Sigmoid colon (tissue), 7 donors: ENCODE measurements around the gene RASGRP3. TPM values are rescaled to one million over a fixed set of nuclear protein-coding genes. Genes with fewer than 3 reads are reported as not detected.

Source experiments
- DNase-seq: peaks from one replicate; pipeline ENCODE4 v3.0.0-alpha.2; 2019
- H3K27ac ChIP-seq, 4 donors: fragments of 200-600 bp; sonication (generic); one replicate each; pipeline ENCODE4 v1.5.1; 2016 to 2019; ENCODE audit warnings: mild to moderate bottlenecking in 1 of 4
- H3K27me3 ChIP-seq, 3 donors: fragments of 200-600 bp; sonication (generic); one replicate each; pipeline ENCODE4 v1.5.1; 2019; ENCODE audit warnings: mild to moderate bottlenecking in 1 of 3
- H3K36me3 ChIP-seq, 4 donors: fragments of 200-600 bp; sonication (generic); one replicate each; pipeline ENCODE4 v1.5.1; 2016 to 2019
- H3K4me1 ChIP-seq, 4 donors: fragments of 200-600 bp; sonication (generic); one replicate each; pipeline ENCODE4 v1.5.1; 2017 to 2019
- H3K4me3 ChIP-seq, 4 donors: fragments of 200-600 bp; sonication (generic); one replicate each; pipeline ENCODE4 v1.5.1; 2017 to 2019; ENCODE audit warnings: mild to moderate bottlenecking in 2 of 4, moderate library complexity in 1 of 4
- H3K9me3 ChIP-seq, 4 donors: fragments of 200-600 bp in 3 of 4; sonication (generic) in 3 of 4; one replicate each; pipeline versions ENCODE4 v1.5.1 to v1.6.1; 2013 to 2019
- EP300 ChIP-seq, 4 donors: sonication (generic); formaldehyde crosslinking; IDR thresholded peaks; one replicate each; pipeline ENCODE4 v1.6.1; 2017; ENCODE audit warnings: antibody characterized with exemption in 4 of 4
- POLR2A ChIP-seq, 2 donors: fragments of 450-650 bp; IDR thresholded peaks; one replicate each; pipeline ENCODE4 v1.6.1; 2016; ENCODE audit warnings: antibody characterized with exemption in 2 of 2, mild to moderate bottlenecking in 2 of 2, moderate library complexity in 2 of 2
- POLR2AphosphoS5 ChIP-seq, 4 donors: sonication (generic); formaldehyde crosslinking; IDR thresholded peaks; one replicate each; pipeline ENCODE4 v1.6.1; 2017; ENCODE audit warnings: antibody characterized with exemption in 4 of 4
- WGBS, 2 donors: extraction: QIAGEN DNeasy Blood & Tissue Kit; methylation state at CpG; one replicate each; pipeline ENCODE4 v1.1.7; 2013; 5-methylcytosine and 5-hydroxymethylcytosine counted together
- intact Hi-C: fragments of 100-400 bp; cut with DNase I; formaldehyde crosslinking; loops from one replicate; pipeline ENCODE4 v1.15.1; 2023
- polyA plus RNA-seq, 3 donors: library from polyadenylated mRNA; stranded (reverse); fragments of 200-250 nt; gene quantifications; one replicate each; pipeline ENCODE4 v1.2.3, GENCODE V29; 2013
- total RNA-seq, 4 donors: library from RNA; depleted of rRNA; stranded (reverse); fragments of >200 nt; gene quantifications; one replicate each; pipeline ENCODE4 v1.1.0, GENCODE V29; 2016
- TF ChIP-seq, protein P1 (sequence below), 4 experiments: fragments of 450-650 bp in 3 of 4; fragments of 200-600 bp in 1 of 4; IDR thresholded peaks; one replicate each; pipeline ENCODE4 v1.5.1; 2016 to 2019; ENCODE audit warnings: antibody characterized with exemption in 4 of 4, mild to moderate bottlenecking in 3 of 4, moderate library complexity in 2 of 4
- donor health status: healthy with polysubstance abuse.
- donor health status: Bipolar disorder and iron deficiency.
- donor health status: healthy.

RASGRP3 gene
- total and polyA plus RNA-seq, 7 donors = 1.8 to 14.7 (median 6.7) TPM

DNA sequence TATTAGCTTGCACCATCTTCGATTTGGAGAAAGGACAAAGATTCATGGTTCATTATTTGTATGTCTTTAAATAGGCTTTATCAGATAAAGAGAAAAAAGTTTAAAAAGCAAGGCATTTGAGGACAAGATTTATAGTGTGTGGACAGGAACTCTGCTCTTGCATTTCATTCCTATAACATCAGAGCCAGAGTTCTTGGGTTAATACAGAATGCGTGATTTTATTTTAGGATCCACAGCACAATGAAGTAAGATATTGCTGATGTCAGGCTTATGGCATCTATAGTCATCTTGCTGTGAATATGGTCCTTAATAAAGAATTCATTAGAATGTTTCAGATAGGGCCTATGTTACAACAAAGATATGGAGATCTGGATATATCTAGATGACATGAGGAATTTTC is 19.7 kb downstream of the RASGRP3 start:
- Histone ChIP-seq H3K4me1 (no peaks in the 10 kb centered on the region), H3K27ac (no peak overlapping the region), H3K9me3 (no peaks in the 10 kb centered on the region), H3K36me3 (no peaks in the 10 kb centered on the region), H3K4me3 (no peak overlapping the region), H3K27me3 (no peaks in the 10 kb centered on the region)
- DNase-seq = no peak
- WGBS, 2 donors = 65 to 82% methylated on average over 2 of the region's 2 CpGs
- no peak for TF ChIP-seq POLR2A (IDR thresholded peaks at IDR 0.05)
- TF ChIP-seq POLR2AphosphoS5 (IDR thresholded peaks at IDR 0.05) = no peak
- TF ChIP-seq EP300 (IDR thresholded peaks at IDR 0.05) = no peak
- TF ChIP-seq, protein P1, sequence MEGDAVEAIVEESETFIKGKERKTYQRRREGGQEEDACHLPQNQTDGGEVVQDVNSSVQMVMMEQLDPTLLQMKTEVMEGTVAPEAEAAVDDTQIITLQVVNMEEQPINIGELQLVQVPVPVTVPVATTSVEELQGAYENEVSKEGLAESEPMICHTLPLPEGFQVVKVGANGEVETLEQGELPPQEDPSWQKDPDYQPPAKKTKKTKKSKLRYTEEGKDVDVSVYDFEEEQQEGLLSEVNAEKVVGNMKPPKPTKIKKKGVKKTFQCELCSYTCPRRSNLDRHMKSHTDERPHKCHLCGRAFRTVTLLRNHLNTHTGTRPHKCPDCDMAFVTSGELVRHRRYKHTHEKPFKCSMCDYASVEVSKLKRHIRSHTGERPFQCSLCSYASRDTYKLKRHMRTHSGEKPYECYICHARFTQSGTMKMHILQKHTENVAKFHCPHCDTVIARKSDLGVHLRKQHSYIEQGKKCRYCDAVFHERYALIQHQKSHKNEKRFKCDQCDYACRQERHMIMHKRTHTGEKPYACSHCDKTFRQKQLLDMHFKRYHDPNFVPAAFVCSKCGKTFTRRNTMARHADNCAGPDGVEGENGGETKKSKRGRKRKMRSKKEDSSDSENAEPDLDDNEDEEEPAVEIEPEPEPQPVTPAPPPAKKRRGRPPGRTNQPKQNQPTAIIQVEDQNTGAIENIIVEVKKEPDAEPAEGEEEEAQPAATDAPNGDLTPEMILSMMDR (IDR thresholded peaks at IDR 0.05) = no peak
- intact Hi-C loops = no loop called here

DNA sequence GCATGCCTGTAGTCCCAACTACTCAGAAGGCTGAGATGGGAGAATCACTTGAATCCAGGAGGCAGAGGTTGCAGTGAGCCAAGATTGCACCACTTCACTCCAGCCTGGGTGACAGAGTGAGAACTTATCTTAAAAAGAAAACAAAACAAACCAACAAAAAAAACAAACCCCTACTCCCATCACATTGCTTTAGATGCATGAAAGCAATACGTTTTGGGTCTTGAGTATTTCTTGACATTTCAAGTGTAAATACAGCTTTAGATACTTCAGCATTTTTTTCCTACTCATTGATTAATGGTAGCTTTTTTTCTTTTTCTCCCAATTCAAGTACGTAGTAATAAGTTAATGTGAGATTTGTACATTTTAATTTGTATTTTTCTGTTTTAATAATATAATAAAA is 20.3 kb downstream of the RASGRP3 start:
- intact Hi-C loops = no loop called here
- Histone ChIP-seq H3K9me3 (no peaks in the 10 kb centered on the region), H3K27me3 (no peaks in the 10 kb centered on the region), H3K4me3 (no peak overlapping the region), H3K27ac (no peak overlapping the region), H3K4me1 (no peaks in the 10 kb centered on the region), H3K36me3 (no peaks in the 10 kb centered on the region)
- WGBS, 2 donors = 58 to 71% methylated on average over 2 of the region's 2 CpGs
- no peak for DNase-seq
- TF ChIP-seq POLR2AphosphoS5 (IDR thresholded peaks at IDR 0.05) (no peak), POLR2A (IDR thresholded peaks at IDR 0.05) (no peak), EP300 (IDR thresholded peaks at IDR 0.05) (no peak)
- TF ChIP-seq, protein P1 (IDR thresholded peaks at IDR 0.05) = no peak

DNA sequence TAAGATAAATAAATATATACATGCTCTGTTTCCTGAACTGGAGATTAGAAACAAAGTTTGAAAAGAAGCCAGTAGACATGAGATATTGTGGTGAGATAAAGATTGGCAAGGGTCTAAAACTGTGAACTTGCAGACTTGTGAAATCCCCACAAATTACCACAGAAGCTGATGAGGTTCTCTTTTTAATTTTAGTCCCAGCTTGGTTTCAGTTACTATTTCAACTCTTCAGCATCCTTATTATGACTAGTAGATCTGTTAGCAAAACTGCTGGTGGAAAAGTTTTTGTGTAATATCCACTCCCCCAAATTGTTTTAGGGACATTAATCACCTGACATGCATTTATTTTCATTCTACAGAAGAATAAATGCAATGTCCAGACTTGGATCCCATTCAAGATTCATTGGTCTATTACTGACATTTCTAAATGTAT is 20.8 kb downstream of the RASGRP3 start:
- TF ChIP-seq POLR2AphosphoS5 (IDR thresholded peaks at IDR 0.05) = no peak
- TF ChIP-seq, protein P1 (IDR thresholded peaks at IDR 0.05) = no peak
- TF ChIP-seq POLR2A (IDR thresholded peaks at IDR 0.05) = no peak
- no peak for TF ChIP-seq EP300 (IDR thresholded peaks at IDR 0.05)
- H3K27ac ChIP-seq = no peak overlapping the region
- intact Hi-C loops = no loop called here
- no peaks in the 10 kb centered on the region for H3K9me3 ChIP-seq
- H3K4me3 ChIP-seq = no peak overlapping the region
- no peaks in the 10 kb centered on the region for H3K36me3 ChIP-seq
- H3K27me3 ChIP-seq = no peaks in the 10 kb centered on the region
- H3K4me1 ChIP-seq = no peaks in the 10 kb centered on the region
- no peak for DNase-seq

GRCh38 chr2:33498291-33498956 is 22.0 kb downstream of the RASGRP3 start:
- Histone ChIP-seq H3K27me3 (no peaks in the 10 kb centered on the region), H3K4me1 (no peaks in the 10 kb centered on the region), H3K36me3 (no peaks in the 10 kb centered on the region), H3K27ac (no peak overlapping the region), H3K4me3 (no peak overlapping the region), H3K9me3 (no peaks in the 10 kb centered on the region)
- DNase-seq = no peak
- 79 to 80% methylated on average over 5 of the region's 5 CpGs for WGBS, 2 donors
- TF ChIP-seq POLR2A (IDR thresholded peaks at IDR 0.05) (no peak), EP300 (IDR thresholded peaks at IDR 0.05) (no peak), POLR2AphosphoS5 (IDR thresholded peaks at IDR 0.05) (no peak)
- TF ChIP-seq, protein P1 (IDR thresholded peaks at IDR 0.05) = no peak
- intact Hi-C loops = no loop called here

DNA sequence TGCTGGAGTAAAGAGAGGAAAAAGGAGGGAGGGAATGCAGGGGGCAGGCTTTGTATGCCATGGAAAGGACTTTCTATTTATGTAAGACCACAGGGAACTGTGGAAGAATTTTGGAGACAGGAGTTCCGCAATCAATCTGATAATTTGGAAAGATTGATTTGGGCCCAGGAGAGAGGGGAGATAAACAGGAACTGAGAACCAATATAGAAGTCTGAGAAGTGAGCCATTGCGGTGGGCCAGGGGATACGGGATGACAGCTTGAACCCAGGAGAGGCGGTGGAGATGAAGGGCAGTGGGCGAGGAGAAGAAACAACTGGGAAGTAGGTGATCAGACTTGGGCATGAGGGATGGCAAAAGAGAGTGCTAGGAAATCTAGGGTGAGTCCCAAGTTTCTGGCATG is 23.7 kb downstream of the RASGRP3 start:
- 87 to 91% methylated on average over 5 of the region's 5 CpGs for WGBS, 2 donors
- H3K27ac ChIP-seq = no peak overlapping the region
- H3K27me3 ChIP-seq = no peaks in the 10 kb centered on the region
- TF ChIP-seq POLR2AphosphoS5 (IDR thresholded peaks at IDR 0.05) = no peak
- no peak for TF ChIP-seq POLR2A (IDR thresholded peaks at IDR 0.05)
- TF ChIP-seq EP300 (IDR thresholded peaks at IDR 0.05) = no peak
- TF ChIP-seq, protein P1 (IDR thresholded peaks at IDR 0.05) = no peak
- no peaks in the 10 kb centered on the region for H3K36me3 ChIP-seq
- no peaks in the 10 kb centered on the region for H3K4me1 ChIP-seq
- no peaks in the 10 kb centered on the region for H3K9me3 ChIP-seq
- intact Hi-C loops = no loop called here
- H3K4me3 ChIP-seq = no peak overlapping the region
- no peak for DNase-seq
